HCT116 (cell line): Measurements from ENCODE around the gene ATP1A2.

Experiments
- CEBPB ChIP-seq: IDR thresholded peaks from 2 replicates; pipeline ENCODE4 v1.6.1; 2012; ENCODE audit warnings: low read depth
- EZH2 ChIP-seq: fragments of 200-600 bp; sonication (generic); IDR thresholded peaks from 2 replicates; pipeline ENCODE4 v1.6.1; 2017; ENCODE audit warnings: antibody characterized with exemption, mixed run types
- EZH2phosphoT487 ChIP-seq: fragments of 200-600 bp; IDR thresholded peaks from 2 replicates; pipeline ENCODE4 v1.6.1; 2018; ENCODE audit warnings: antibody characterized with exemption, borderline replicate concordance
- JUND ChIP-seq: IDR thresholded peaks from 2 replicates; pipeline ENCODE4 v1.6.1; 2012
- POLR2A ChIP-seq: IDR thresholded peaks from 2 replicates; pipeline ENCODE4 v1.7.0; 2011; ENCODE audit warnings: borderline replicate concordance; ENCODE audit not compliant: insufficient read depth, insufficient read length; ENCODE audit errors: extremely low read depth
- POLR2AphosphoS5 ChIP-seq: IDR thresholded peaks from 2 replicates; pipeline ENCODE4 v1.6.1; 2011; ENCODE audit warnings: mild to moderate bottlenecking, low read depth, low read length, moderate library complexity
- REST ChIP-seq: IDR thresholded peaks from 2 replicates; pipeline ENCODE4 v1.6.1; 2012; ENCODE audit warnings: low read depth
- SIN3A ChIP-seq: IDR thresholded peaks from 2 replicates; pipeline ENCODE4 v1.6.1; 2012; ENCODE audit warnings: low read depth
- SP1 ChIP-seq: IDR thresholded peaks from 2 replicates; pipeline ENCODE4 v1.6.1; 2012; ENCODE audit warnings: low read depth
- SRF ChIP-seq: IDR thresholded peaks from 2 replicates; pipeline ENCODE4 v1.6.1; 2012; ENCODE audit warnings: low read depth
- YY1 ChIP-seq: IDR thresholded peaks from 2 replicates; pipeline ENCODE4 v1.6.1; 2011; ENCODE audit warnings: low read length, low read depth, moderate library complexity, mild to moderate bottlenecking; ENCODE audit not compliant: insufficient replicate concordance; ENCODE audit errors: extremely low read depth
- ZFX ChIP-seq: fragments of 450-650 bp; IDR thresholded peaks from 2 replicates; pipeline ENCODE4 v1.6.1; 2017
- TF ChIP-seq, protein P1 (sequence below), 3 experiments: fragments of 200-600 bp in 1 of 3; sonication (generic) in 1 of 3; IDR thresholded peaks in 2 of 3; conservative IDR thresholded peaks in 1 of 3; 2 replicates each; pipeline ENCODE4 v1.5.1; 2012 to 2017; ENCODE audit warnings: low read depth in 2 of 3, low read length in 2 of 3, antibody characterized with exemption in 1 of 3, borderline replicate concordance in 1 of 3, control low read depth in 1 of 3, mild to moderate bottlenecking in 1 of 3, mixed read lengths in 1 of 3, mixed run types in 1 of 3, moderate library complexity in 1 of 3; ENCODE audit not compliant: insufficient read depth in 1 of 3
- TF ChIP-seq, protein P2 (sequence below): IDR thresholded peaks from 2 replicates; pipeline ENCODE4 v1.6.1; 2012

DNA sequence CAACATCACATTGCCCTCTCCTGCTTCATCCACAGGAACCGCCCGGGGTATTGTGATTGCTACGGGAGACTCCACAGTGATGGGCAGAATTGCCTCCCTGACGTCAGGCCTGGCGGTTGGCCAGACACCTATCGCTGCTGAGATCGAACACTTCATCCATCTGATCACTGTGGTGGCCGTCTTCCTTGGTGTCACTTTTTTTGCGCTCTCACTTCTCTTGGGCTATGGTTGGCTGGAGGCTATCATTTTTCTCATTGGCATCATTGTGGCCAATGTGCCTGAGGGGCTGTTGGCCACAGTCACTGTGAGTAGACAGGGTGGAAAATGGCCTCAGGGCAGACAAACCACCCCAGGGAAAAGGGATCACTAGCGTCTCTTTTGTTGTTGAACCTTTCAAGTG, 48.6 kb downstream of the ATP1A2 start:
- TF ChIP-seq, protein P1, sequence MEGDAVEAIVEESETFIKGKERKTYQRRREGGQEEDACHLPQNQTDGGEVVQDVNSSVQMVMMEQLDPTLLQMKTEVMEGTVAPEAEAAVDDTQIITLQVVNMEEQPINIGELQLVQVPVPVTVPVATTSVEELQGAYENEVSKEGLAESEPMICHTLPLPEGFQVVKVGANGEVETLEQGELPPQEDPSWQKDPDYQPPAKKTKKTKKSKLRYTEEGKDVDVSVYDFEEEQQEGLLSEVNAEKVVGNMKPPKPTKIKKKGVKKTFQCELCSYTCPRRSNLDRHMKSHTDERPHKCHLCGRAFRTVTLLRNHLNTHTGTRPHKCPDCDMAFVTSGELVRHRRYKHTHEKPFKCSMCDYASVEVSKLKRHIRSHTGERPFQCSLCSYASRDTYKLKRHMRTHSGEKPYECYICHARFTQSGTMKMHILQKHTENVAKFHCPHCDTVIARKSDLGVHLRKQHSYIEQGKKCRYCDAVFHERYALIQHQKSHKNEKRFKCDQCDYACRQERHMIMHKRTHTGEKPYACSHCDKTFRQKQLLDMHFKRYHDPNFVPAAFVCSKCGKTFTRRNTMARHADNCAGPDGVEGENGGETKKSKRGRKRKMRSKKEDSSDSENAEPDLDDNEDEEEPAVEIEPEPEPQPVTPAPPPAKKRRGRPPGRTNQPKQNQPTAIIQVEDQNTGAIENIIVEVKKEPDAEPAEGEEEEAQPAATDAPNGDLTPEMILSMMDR (IDR thresholded peaks at IDR 0.05 in 2 of 3, conservative IDR thresholded peaks at IDR 0.05 in 1 of 3; ENCODE audit: borderline replicate concordance in 1 of 3, insufficient read depth in 1 of 3, low read depth in 2 of 3, low read length in 2 of 3) = no peak
- TF ChIP-seq POLR2A = no peak
- no peak for TF ChIP-seq SIN3A
- no peak for TF ChIP-seq EZH2phosphoT487
- TF ChIP-seq SRF = no peak
- TF ChIP-seq EZH2 = no peak
- TF ChIP-seq SP1 = no peak
- TF ChIP-seq, protein P2, sequence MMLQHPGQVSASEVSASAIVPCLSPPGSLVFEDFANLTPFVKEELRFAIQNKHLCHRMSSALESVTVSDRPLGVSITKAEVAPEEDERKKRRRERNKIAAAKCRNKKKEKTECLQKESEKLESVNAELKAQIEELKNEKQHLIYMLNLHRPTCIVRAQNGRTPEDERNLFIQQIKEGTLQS = no peak
- no peak for TF ChIP-seq ZFX
- no peak for TF ChIP-seq REST
- no peak for TF ChIP-seq JUND
- TF ChIP-seq YY1 = no peak
- no peak for TF ChIP-seq CEBPB
- TF ChIP-seq POLR2AphosphoS5 = no peak
